ENCODE data around the gene ITPK1.

ITPK1 gene

DNA sequence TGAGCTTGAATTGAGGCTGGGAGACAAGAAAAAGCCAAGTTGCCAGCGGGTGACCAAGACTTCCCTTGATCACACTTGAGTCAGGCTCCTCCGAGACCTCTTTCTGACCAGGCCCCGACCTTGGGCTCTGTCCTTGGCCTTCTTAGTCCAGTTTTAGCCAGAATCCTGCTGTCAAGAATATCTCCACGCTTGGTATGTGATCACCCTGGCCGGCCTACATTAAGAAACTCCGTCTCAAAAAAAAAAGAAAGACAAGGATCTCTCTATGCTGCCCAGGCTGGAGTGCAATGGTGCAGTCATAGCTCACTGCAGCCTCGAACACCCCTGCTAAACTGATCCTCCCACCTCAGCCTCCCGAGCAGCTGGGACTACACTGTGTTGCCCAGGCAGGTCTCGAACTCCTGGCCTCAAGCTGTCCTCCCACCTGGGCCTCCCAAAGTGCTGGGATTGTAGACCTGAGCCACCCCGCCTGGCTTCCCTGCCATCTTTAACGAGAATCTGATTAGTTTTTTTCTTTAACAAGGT lies 1.0 kb upstream of the ITPK1 start (continued):
- TF ChIP-seq ZNF394 (tag by site-specific recombination; IDR thresholded peaks at IDR 0.05; ENCODE audit: borderline replicate concordance): no peak

DNA sequence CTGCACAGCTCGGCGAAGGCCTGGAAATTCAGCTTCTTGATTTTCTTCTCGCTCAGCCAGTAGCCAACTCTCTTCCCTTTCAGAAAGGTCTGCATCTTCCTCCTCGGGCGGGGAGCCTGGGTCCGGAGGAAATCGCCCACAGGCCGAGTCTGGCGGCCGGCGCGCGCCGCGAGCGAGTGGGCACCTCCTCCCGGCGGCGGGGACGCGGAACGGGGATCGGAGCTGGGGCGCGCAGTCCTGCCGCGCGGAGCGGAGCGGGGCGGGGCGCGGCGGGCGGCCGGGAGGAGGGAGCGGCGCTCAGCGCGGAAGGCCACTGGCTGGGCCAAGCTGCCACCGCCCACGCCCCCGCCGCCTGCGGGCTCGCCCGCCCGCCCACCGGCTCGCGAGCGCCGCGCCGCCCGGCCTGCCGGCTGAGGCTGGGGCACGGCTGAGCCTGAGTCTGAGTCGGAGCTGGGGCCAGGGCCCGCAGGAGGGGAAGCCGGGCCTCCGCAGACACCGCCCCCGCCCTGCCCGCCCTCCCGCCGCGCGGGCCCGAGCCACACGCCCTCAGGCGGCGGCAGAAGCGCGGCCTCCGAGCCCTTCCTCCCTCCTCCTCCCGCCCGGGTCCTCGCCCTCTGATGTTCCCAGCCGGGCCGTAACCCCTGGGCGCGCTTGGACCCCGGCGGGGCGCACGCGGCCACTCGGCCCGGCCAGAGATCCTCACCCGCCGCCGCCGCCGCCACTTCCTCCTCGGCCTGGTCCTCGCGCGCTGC lies 480 bp downstream of the ITPK1 start:
- ChIA-PET CTCF (interaction anchor here (0.7 to 7.6 kb wide), 10 partner anchors 10 to 775 kb away, joined by 3 to 155 read pairs (median 4); no protein-coding TSS in a partner anchor), POLR2A (interaction anchor here (0.5 to 1.2 kb wide), 6 partner anchors 14 to 233 kb away, joined by 3 to 12 read pairs (median 3); partner anchors contain the start of genes GON7, LYSET, MOAP1 and UBR7)
- Histone ChIP-seq H3K36me3 (ENCODE audit: control insufficient read depth in 2 of 2, insufficient read depth in 1 of 2, low read length in 2 of 2) (no peaks in the 10 kb centered on the region), H3K4me1 (ENCODE audit: control insufficient read depth, insufficient read depth, low read length) (peaks cover 17% of the 10 kb centered on the region), H3K4me3 (ENCODE audit: low read depth, low read length) (peak overlapping the region; percentile 77), H3K27ac (ENCODE audit: extremely low read depth, low read depth, low read length) (peak overlapping the region; percentile 92), H3K9me3 (ENCODE audit: control insufficient read depth, insufficient read depth, low read depth, low read length) (no peaks in the 10 kb centered on the region)
- TF ChIP-seq KLF9 (tag by site-specific recombination; IDR thresholded peaks at IDR 0.05; ENCODE audit: low read depth) (peak; percentile 15; the same call in 1 of the 2 replicates), ZBTB20 (tag by site-specific recombination; IDR thresholded peaks at IDR 0.05) (peak; percentile 21; the same call in 1 of the 2 replicates), ZNF660 (tag by site-specific recombination; IDR thresholded peaks at IDR 0.05) (peak; percentile 27; the same call in 1 of the 2 replicates), KLF8 (tag by site-specific recombination; IDR thresholded peaks at IDR 0.05) (peak; percentile 55), ZNF521 (tag by site-specific recombination; IDR thresholded peaks at IDR 0.05) (no peak), KLF10 (tag by site-specific recombination; IDR thresholded peaks at IDR 0.05) (peak; percentile 64), SP7 (tag by site-specific recombination; IDR thresholded peaks at IDR 0.05) (peak; percentile 28; the same call in 1 of the 2 replicates), ZBTB8A (tag by site-specific recombination; IDR thresholded peaks at IDR 0.05) (0 out of 2 replicates have a peak, but pooled peaks have one; percentile 17), MZF1 (tag by site-specific recombination; IDR thresholded peaks at IDR 0.05; ENCODE audit: borderline replicate concordance) (peak; percentile 66; the same call in 1 of the 2 replicates), ZEB2 (tag by site-specific recombination; IDR thresholded peaks at IDR 0.05) (0 out of 2 replicates have a peak, but pooled peaks have one; percentile 53), ZFP37 (tag by site-specific recombination; IDR thresholded peaks at IDR 0.05) (no peak), ZNF501 (tag by site-specific recombination; IDR thresholded peaks at IDR 0.05) (no peak), ZNF335 (tag by site-specific recombination; conservative IDR thresholded peaks at IDR 0.05) (0 out of 2 replicates have a peak, but pooled peaks have one; percentile 26), ZNF391 (tag by site-specific recombination; IDR thresholded peaks at IDR 0.05; ENCODE audit: borderline replicate concordance, low read depth) (no peak), ZNF426 (tag by site-specific recombination; IDR thresholded peaks at IDR 0.05) (no peak), REPIN1 (tag by site-specific recombination; IDR thresholded peaks at IDR 0.05; ENCODE audit: low read depth) (no peak), ZNF324 (tag by site-specific recombination; IDR thresholded peaks at IDR 0.05) (no peak), ZNF248 (tag by site-specific recombination; IDR thresholded peaks at IDR 0.05) (no peak), ZSCAN30 (tag by site-specific recombination; IDR thresholded peaks at IDR 0.05) (0 out of 2 replicates have a peak, but pooled peaks have one; percentile 12), SCRT2 (tag by site-specific recombination; IDR thresholded peaks at IDR 0.05) (no peak)
- TF ChIP-seq, protein P1, sequence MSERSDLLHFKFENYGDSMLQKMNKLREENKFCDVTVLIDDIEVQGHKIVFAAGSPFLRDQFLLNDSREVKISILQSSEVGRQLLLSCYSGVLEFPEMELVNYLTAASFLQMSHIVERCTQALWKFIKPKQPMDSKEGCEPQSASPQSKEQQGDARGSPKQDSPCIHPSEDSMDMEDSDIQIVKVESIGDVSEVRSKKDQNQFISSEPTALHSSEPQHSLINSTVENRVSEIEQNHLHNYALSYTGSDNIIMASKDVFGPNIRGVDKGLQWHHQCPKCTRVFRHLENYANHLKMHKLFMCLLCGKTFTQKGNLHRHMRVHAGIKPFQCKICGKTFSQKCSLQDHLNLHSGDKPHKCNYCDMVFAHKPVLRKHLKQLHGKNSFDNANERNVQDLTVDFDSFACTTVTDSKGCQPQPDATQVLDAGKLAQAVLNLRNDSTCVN (tag by site-specific recombination; optimal IDR thresholded peaks at IDR 0.05): peak; percentile 83
- TF ChIP-seq, protein P2, sequence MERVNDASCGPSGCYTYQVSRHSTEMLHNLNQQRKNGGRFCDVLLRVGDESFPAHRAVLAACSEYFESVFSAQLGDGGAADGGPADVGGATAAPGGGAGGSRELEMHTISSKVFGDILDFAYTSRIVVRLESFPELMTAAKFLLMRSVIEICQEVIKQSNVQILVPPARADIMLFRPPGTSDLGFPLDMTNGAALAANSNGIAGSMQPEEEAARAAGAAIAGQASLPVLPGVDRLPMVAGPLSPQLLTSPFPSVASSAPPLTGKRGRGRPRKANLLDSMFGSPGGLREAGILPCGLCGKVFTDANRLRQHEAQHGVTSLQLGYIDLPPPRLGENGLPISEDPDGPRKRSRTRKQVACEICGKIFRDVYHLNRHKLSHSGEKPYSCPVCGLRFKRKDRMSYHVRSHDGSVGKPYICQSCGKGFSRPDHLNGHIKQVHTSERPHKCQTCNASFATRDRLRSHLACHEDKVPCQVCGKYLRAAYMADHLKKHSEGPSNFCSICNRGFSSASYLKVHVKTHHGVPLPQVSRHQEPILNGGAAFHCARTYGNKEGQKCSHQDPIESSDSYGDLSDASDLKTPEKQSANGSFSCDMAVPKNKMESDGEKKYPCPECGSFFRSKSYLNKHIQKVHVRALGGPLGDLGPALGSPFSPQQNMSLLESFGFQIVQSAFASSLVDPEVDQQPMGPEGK (tag by site-specific recombination; IDR thresholded peaks at IDR 0.05): peak; percentile 35; the same call in 1 of the 2 replicates
- TF ChIP-seq, protein P3, sequence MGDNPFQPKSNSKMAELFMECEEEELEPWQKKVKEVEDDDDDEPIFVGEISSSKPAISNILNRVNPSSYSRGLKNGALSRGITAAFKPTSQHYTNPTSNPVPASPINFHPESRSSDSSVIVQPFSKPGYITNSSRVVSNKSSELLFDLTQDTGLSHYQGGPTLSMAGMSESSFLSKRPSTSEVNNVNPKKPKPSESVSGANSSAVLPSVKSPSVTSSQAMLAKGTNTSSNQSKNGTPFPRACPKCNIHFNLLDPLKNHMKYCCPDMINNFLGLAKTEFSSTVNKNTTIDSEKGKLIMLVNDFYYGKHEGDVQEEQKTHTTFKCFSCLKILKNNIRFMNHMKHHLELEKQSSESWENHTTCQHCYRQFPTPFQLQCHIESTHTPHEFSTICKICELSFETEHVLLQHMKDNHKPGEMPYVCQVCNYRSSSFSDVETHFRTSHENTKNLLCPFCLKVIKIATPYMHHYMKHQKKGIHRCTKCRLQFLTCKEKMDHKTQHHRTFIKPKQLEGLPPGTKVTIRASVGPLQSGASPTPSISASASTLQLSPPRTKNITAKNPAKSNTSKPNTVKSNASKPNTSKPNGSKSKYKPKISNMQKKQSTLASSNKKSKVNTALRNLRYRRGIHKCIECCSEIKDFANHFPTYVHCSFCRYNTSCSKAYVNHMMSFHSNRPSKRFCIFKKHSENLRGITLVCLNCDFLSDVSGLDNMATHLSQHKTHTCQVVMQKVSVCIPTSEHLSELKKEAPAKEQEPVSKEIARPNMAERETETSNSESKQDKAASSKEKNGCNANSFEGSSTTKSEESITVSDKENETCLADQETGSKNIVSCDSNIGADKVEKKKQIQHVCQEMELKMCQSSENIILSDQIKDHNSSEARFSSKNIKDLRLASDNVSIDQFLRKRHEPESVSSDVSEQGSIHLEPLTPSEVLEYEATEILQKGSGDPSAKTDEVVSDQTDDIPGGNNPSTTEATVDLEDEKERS (tag by site-specific recombination; IDR thresholded peaks at IDR 0.05): no peak
